ENCODE measurements around the gene JPH4. TPM values are rescaled to one million over a fixed set of nuclear protein-coding genes. Genes with fewer than 3 reads are reported as not detected.

JPH4 gene
- total and polyA plus RNA-seq, 2 experiments from 2014 or later, result 2.7 TPM

GRCh38 chr14:23557521-23557920 is 21.1 kb downstream of the JPH4 start:
- Histone ChIP-seq H3K27ac (peak overlapping the region; percentile 93), H3K4me2 (peak overlapping the region; percentile 96), H3K9me2 (replicated peaks; ENCODE audit: insufficient read depth) (no peaks in the 10 kb centered on the region), H4K20me1 (ENCODE audit: insufficient read depth, poor library complexity, severe bottlenecking) (no peaks in the 10 kb centered on the region), H3K36me3 (replicated peaks; ENCODE audit: insufficient read depth, low read depth) (no peaks in the 10 kb centered on the region), H3K4me3 (no peak overlapping the region), H3K79me2 (peaks cover 17% of the 10 kb centered on the region), H2AFZ (no peak overlapping the region), H3K27me3 (no peaks in the 10 kb centered on the region), H3K4me1 (ENCODE audit: insufficient read depth) (peaks cover 14% of the 10 kb centered on the region), H3K9me3 (ENCODE audit: low read depth) (no peaks in the 10 kb centered on the region)
- WGBS (ENCODE audit: low lambda C conversion rate, missing lambda C conversion rate), result 88% methylated on average over 2 of the region's 2 CpGs
- no peak for DNase-seq (ENCODE audit: low spot score)
- TF ChIP-seq CTCF (IDR thresholded peaks at IDR 0.05; ENCODE audit: poor library complexity) (no peak), EZH2phosphoT487 (IDR thresholded peaks at IDR 0.05; ENCODE audit: low read depth, severe bottlenecking, unreplicated experiment) (no peak), EZH2 (IDR thresholded peaks at IDR 0.05; ENCODE audit: borderline replicate concordance) (no peak)

- H3K9me3 ChIP-seq (ENCODE audit: low read depth), result no peaks in the 10 kb centered on the region
- peak overlapping the region; percentile 65 for H3K4me3 ChIP-seq
- H2AFZ ChIP-seq, result peak overlapping the region; percentile 84
- peak overlapping the region; percentile 93 for H3K27ac ChIP-seq
- no peaks in the 10 kb centered on the region for H4K20me1 ChIP-seq (ENCODE audit: insufficient read depth, poor library complexity, severe bottlenecking)
- peaks cover 15% of the 10 kb centered on the region for H3K4me1 ChIP-seq (ENCODE audit: insufficient read depth)
- H3K79me2 ChIP-seq, result peaks cover 17% of the 10 kb centered on the region
- TF ChIP-seq EZH2 (IDR thresholded peaks at IDR 0.05; ENCODE audit: borderline replicate concordance), result no peak
- TF ChIP-seq CTCF (IDR thresholded peaks at IDR 0.05; ENCODE audit: poor library complexity), result no peak
- TF ChIP-seq EZH2phosphoT487 (IDR thresholded peaks at IDR 0.05; ENCODE audit: low read depth, severe bottlenecking, unreplicated experiment), result no peak
- no peaks in the 10 kb centered on the region for H3K36me3 ChIP-seq (replicated peaks; ENCODE audit: insufficient read depth, low read depth)
- H3K9me2 ChIP-seq (replicated peaks; ENCODE audit: insufficient read depth), result no peaks in the 10 kb centered on the region
- no peak for DNase-seq (ENCODE audit: low spot score)
- peak overlapping the region; percentile 96 for H3K4me2 ChIP-seq
- H3K27me3 ChIP-seq, result no peaks in the 10 kb centered on the region
- 61% methylated on average over 17 of the region's 17 CpGs for WGBS (ENCODE audit: low lambda C conversion rate, missing lambda C conversion rate)
Observed at GRCh38 chr14:23556700-23557440, 21.7 kb downstream of the JPH4 start.

- peaks cover 17% of the 10 kb centered on the region for H3K4me1 ChIP-seq (ENCODE audit: insufficient read depth)
- no peaks in the 10 kb centered on the region for H3K27me3 ChIP-seq
- H4K20me1 ChIP-seq (ENCODE audit: insufficient read depth, poor library complexity, severe bottlenecking), result no peaks in the 10 kb centered on the region
- WGBS (ENCODE audit: low lambda C conversion rate, missing lambda C conversion rate), result 3% methylated on average over 54 of the region's 54 CpGs
- peak within 1 kb of the TSS; percentile 65 for H3K4me3 ChIP-seq
- peak within 1 kb of the TSS; percentile 96 for H3K4me2 ChIP-seq
- peak within 1 kb of the TSS; percentile 84 for H2AFZ ChIP-seq
- TF ChIP-seq EZH2phosphoT487 (IDR thresholded peaks at IDR 0.05; ENCODE audit: low read depth, severe bottlenecking, unreplicated experiment) (no peak), CTCF (IDR thresholded peaks at IDR 0.05; ENCODE audit: poor library complexity) (no peak), EZH2 (IDR thresholded peaks at IDR 0.05; ENCODE audit: borderline replicate concordance) (no peak)
- H3K9me3 ChIP-seq (ENCODE audit: low read depth), result no peaks in the 10 kb centered on the region
- no peaks in the 10 kb centered on the region for H3K9me2 ChIP-seq (replicated peaks; ENCODE audit: insufficient read depth)
- H3K27ac ChIP-seq, result peak within 1 kb of the TSS; percentile 93
- peaks cover 17% of the 10 kb centered on the region for H3K79me2 ChIP-seq
- peak; percentile 94 for DNase-seq (ENCODE audit: low spot score)
- no peaks in the 10 kb centered on the region for H3K36me3 ChIP-seq (replicated peaks; ENCODE audit: insufficient read depth, low read depth)
Observed at GRCh38 chr14:23555882-23556699, 22.5 kb downstream of the JPH4 start, which contains the start of gene THTPA. THTPA (plus strand) TSS chr14:23556271; CDS start chr14:23556758, 487 bp downstream.
